GM21390 (cell line): ENCODE measurements around the gene KIF12.
"Not testable (repeated sequence)": the region's sequence is repeated elsewhere in the genome, so short reads cannot be mapped to it uniquely, and the experiment has no call there.

Experiments used
- ATAC-seq: cut with Tn5 transposase; IDR thresholded peaks from one replicate; pipeline ENCODE4 v1.9.1; 2021; ENCODE audit not compliant: unreplicated experiment

KIF12 gene

GRCh38 chr9:114049441-114050225, 49.5 kb downstream of the KIF12 start:
- ATAC-seq = no peak

- ATAC-seq = no peak
Observed at GRCh38 chr9:114048533-114049415, 50.3 kb downstream of the KIF12 start.

- no peak for ATAC-seq
Observed at GRCh38 chr9:114047717-114048116, 51.4 kb downstream of the KIF12 start.

GRCh38 chr9:114046875-114047274, 52.2 kb downstream of the KIF12 start:
- no peak for ATAC-seq

- no peak for ATAC-seq
Observed at GRCh38 chr9:114046237-114046755, 52.8 kb downstream of the KIF12 start.

GRCh38 chr9:114043660-114044059, 55.4 kb downstream of the KIF12 start:
- ATAC-seq = not testable (repeated sequence)
